H1 (cell line): ENCODE measurements around the gene RPA3. TPM values are rescaled to one million over a fixed set of nuclear protein-coding genes. Genes with fewer than 3 reads are reported as not detected.

Source experiments
- CTCF ChIA-PET: fragments of 300-600 bp; sonication (Branson Sonifier 250); formaldehyde crosslinking; loops from one replicate; lab custom pipeline; 2021; ENCODE audit not compliant: partially characterized antibody; lab: Charles Lee
- POLR2A ChIA-PET: fragments of 300-600 bp; sonication (Branson Sonifier 250); formaldehyde crosslinking; loops from one replicate; lab custom pipeline; 2021; ENCODE audit warnings: inconsistent platforms; ENCODE audit not compliant: partially characterized antibody; lab: Charles Lee
- DNase-seq, 2 experiments: peaks; one replicate each; pipeline versions ENCODE4 v3.0.0 to v3.0.0-alpha.2; 2010 to 2022; ENCODE audit warnings: low spot score in 2 of 2, low read depth in 1 of 2, mixed read lengths in 1 of 2
- FAIRE-seq: peaks from 2 replicates; lab custom pipeline; 2011; peaks lifted over from hg19 to GRCh38; lab: Jason Lieb, UNC
- H2AFZ ChIP-seq: 2 replicates; pipeline ENCODE4 v1.8.1; 2012; ENCODE audit warnings: low read length, inconsistent platforms
- H2AK5ac ChIP-seq: 2 replicates; pipeline ENCODE4 v1.6.1; 2013; ENCODE audit warnings: low read depth, low read length
- H2BK120ac ChIP-seq: replicated peaks from 2 replicates; pipeline ENCODE3; 2013; ENCODE audit warnings: low read depth, low read length, inconsistent platforms
- H2BK12ac ChIP-seq: 2 replicates; pipeline ENCODE4 v1.6.1; 2013; ENCODE audit warnings: low read depth, low read length
- H2BK15ac ChIP-seq: 2 replicates; pipeline ENCODE4 v1.6.1; 2013; ENCODE audit warnings: low read length
- H2BK20ac ChIP-seq: 2 replicates; pipeline ENCODE4 v1.6.1; 2013; ENCODE audit warnings: low read length
- H2BK5ac ChIP-seq: 2 replicates; pipeline ENCODE4 v1.6.1; 2013; ENCODE audit warnings: low read depth, low read length
- H3K14ac ChIP-seq: 2 replicates; pipeline ENCODE4 v1.6.1; 2013; ENCODE audit warnings: inconsistent platforms; ENCODE audit not compliant: insufficient read length
- H3K18ac ChIP-seq: 2 replicates; pipeline ENCODE4 v1.6.1; 2013; ENCODE audit warnings: low read length; ENCODE audit errors: extremely low read depth
- H3K23ac ChIP-seq: 2 replicates; pipeline ENCODE4 v1.6.1; 2013; ENCODE audit warnings: inconsistent platforms; ENCODE audit not compliant: insufficient read length
- H3K23me2 ChIP-seq: 2 replicates; pipeline ENCODE4 v1.6.1; 2013; ENCODE audit warnings: low read depth, low read length
- H3K27ac ChIP-seq: 2 replicates; pipeline ENCODE4 v1.6.1; 2011; ENCODE audit warnings: low read depth, low read length, inconsistent platforms
- H3K27me3 ChIP-seq, 4 experiments: replicated peaks in 1 of 4; 1 replicate in 1 of 4; 2 replicates in 3 of 4; pipeline versions ENCODE4 v1.6.1 to v1.8.1; 2011 to 2013; ENCODE audit warnings: low read length in 3 of 4, mild to moderate bottlenecking in 3 of 4, inconsistent platforms in 2 of 4, mixed read lengths in 2 of 4, moderate library complexity in 1 of 4; ENCODE audit not compliant: control insufficient read depth in 3 of 4, insufficient read depth in 3 of 4; ENCODE audit errors: extremely low read depth in 1 of 4
- H3K36me3 ChIP-seq, 4 experiments: 2 replicates each; pipeline versions ENCODE4 v1.6.1 to v1.8.1; 2011 to 2013; ENCODE audit warnings: mild to moderate bottlenecking in 4 of 4, low read length in 3 of 4, moderate library complexity in 2 of 4, control low read depth in 1 of 4, inconsistent platforms in 1 of 4; ENCODE audit not compliant: insufficient read depth in 4 of 4, control insufficient read depth in 2 of 4
- H3K4ac ChIP-seq: replicated peaks from 2 replicates; pipeline ENCODE3; 2013; ENCODE audit warnings: low read length, low read depth, mixed read lengths, inconsistent platforms; ENCODE audit not compliant: insufficient read length
- H3K4me1 ChIP-seq, 4 experiments: replicated peaks in 1 of 4; 1 replicate in 1 of 4; 2 replicates in 3 of 4; pipeline versions ENCODE4 v1.6.1 to v1.8.1; 2011 to 2013; ENCODE audit warnings: low read length in 3 of 4, inconsistent platforms in 2 of 4, mixed read lengths in 1 of 4; ENCODE audit not compliant: insufficient read depth in 4 of 4, control insufficient read depth in 3 of 4
- H3K4me2 ChIP-seq, 2 experiments: 2 replicates each; pipeline versions ENCODE4 v1.6.1 to v1.8.1; 2011 to 2013; ENCODE audit warnings: low read depth in 2 of 2, low read length in 2 of 2, control low read depth in 1 of 2, inconsistent platforms in 1 of 2, mild to moderate bottlenecking in 1 of 2; ENCODE audit not compliant: insufficient read depth in 1 of 2
- H3K4me3 ChIP-seq, 4 experiments: fragments of 200-600, 300-600 bp in 1 of 4; sonication (generic), shearing (Covaris generic), sonication (Bioruptor Twin) in 1 of 4; 2 replicates each; pipeline versions ENCODE4 v1.5.1 to v1.8.1; 2011 to 2016; ENCODE audit warnings: low read length in 4 of 4, low read depth in 3 of 4, control low read depth in 2 of 4, inconsistent platforms in 2 of 4, mild to moderate bottlenecking in 2 of 4, mixed read lengths in 1 of 4, moderate library complexity in 1 of 4; ENCODE audit not compliant: insufficient read depth in 2 of 4; ENCODE audit errors: extremely low read depth in 1 of 4
- H3K56ac ChIP-seq: replicated peaks from 2 replicates; pipeline ENCODE3; 2013; ENCODE audit warnings: low read depth, mild to moderate bottlenecking, mixed read lengths, low read length, inconsistent platforms; ENCODE audit not compliant: insufficient read length
- H3K79me1 ChIP-seq: 2 replicates; pipeline ENCODE4 v1.6.1; 2013; ENCODE audit warnings: low read depth, low read length, control low read depth
- H3K79me2 ChIP-seq, 2 experiments: 2 replicates each; pipeline versions ENCODE4 v1.6.1 to v1.8.1; 2012 to 2013; ENCODE audit warnings: low read length in 2 of 2, mild to moderate bottlenecking in 2 of 2, inconsistent platforms in 1 of 2; ENCODE audit not compliant: insufficient read depth in 2 of 2, control insufficient read depth in 1 of 2
- H3K9ac ChIP-seq, 4 experiments: replicated peaks in 1 of 4; 1 replicate in 1 of 4; 2 replicates in 3 of 4; pipeline versions ENCODE4 v1.6.1 to v1.8.1; 2011 to 2013; ENCODE audit warnings: low read depth in 3 of 4, low read length in 3 of 4, control low read depth in 2 of 4, mild to moderate bottlenecking in 2 of 4, moderate library complexity in 2 of 4, inconsistent platforms in 1 of 4; ENCODE audit errors: extremely low read depth in 1 of 4
- H3K9me3 ChIP-seq, 2 experiments: 2 replicates each; pipeline versions ENCODE4 v1.6.1 to v1.8.1; 2012 to 2013; ENCODE audit warnings: mild to moderate bottlenecking in 2 of 2, moderate library complexity in 2 of 2, control low read depth in 1 of 2, inconsistent platforms in 1 of 2, low read depth in 1 of 2, low read length in 1 of 2, mixed read lengths in 1 of 2; ENCODE audit not compliant: insufficient read depth in 2 of 2
- H4K20me1 ChIP-seq, 2 experiments: replicated peaks in 1 of 2; 2 replicates each; pipeline versions ENCODE3 to v1.8.1; 2011 to 2013; ENCODE audit warnings: inconsistent platforms in 2 of 2, low read length in 2 of 2, mild to moderate bottlenecking in 1 of 2; ENCODE audit not compliant: insufficient read depth in 2 of 2, control insufficient read depth in 1 of 2
- H4K5ac ChIP-seq: 2 replicates; pipeline ENCODE4 v1.6.1; 2013; ENCODE audit warnings: low read length, low read depth, mixed read lengths, inconsistent platforms; ENCODE audit not compliant: insufficient read length
- H4K8ac ChIP-seq: 2 replicates; pipeline ENCODE4 v1.8.0; 2013; ENCODE audit warnings: mild to moderate bottlenecking, moderate library complexity, low read length, inconsistent platforms; ENCODE audit not compliant: insufficient read depth; ENCODE audit errors: extremely low read depth
- H4K91ac ChIP-seq: replicated peaks from 2 replicates; pipeline ENCODE3; 2013; ENCODE audit warnings: low read length, mixed read lengths, inconsistent platforms; ENCODE audit not compliant: insufficient read length
- CHD1 ChIP-seq: IDR thresholded peaks from 2 replicates; pipeline ENCODE4 v1.6.1; 2012; ENCODE audit warnings: low read depth, low read length, improper control_type of control experiment
- CTBP2 ChIP-seq: IDR thresholded peaks from 2 replicates; pipeline ENCODE4 v1.7.0; 2011; ENCODE audit warnings: borderline replicate concordance, mild to moderate bottlenecking, moderate library complexity, mixed read lengths, low read length; ENCODE audit not compliant: insufficient read depth, insufficient read length
- GABPA ChIP-seq: IDR thresholded peaks from 2 replicates; pipeline ENCODE4 v1.6.1; 2011; ENCODE audit warnings: mild to moderate bottlenecking, low read length, moderate library complexity, borderline replicate concordance; ENCODE audit not compliant: insufficient read depth
- JUN ChIP-seq: IDR thresholded peaks from 2 replicates; pipeline ENCODE4 v1.6.1; 2011; ENCODE audit warnings: low read depth, mild to moderate bottlenecking, improper control_type of control experiment, low read length
- NRF1 ChIP-seq: IDR thresholded peaks from 2 replicates; pipeline ENCODE4 v1.6.1; 2011; ENCODE audit warnings: mild to moderate bottlenecking, low read depth, low read length, improper control_type of control experiment
- SP1 ChIP-seq: IDR thresholded peaks from 2 replicates; pipeline ENCODE4 v1.6.1; 2011; ENCODE audit warnings: low read depth, low read length
- SP2 ChIP-seq: IDR thresholded peaks from 2 replicates; pipeline ENCODE4 v1.6.1; 2012; ENCODE audit warnings: mild to moderate bottlenecking, low read length, inconsistent platforms
- TAF7 ChIP-seq: optimal IDR thresholded peaks from 2 replicates; pipeline ENCODE3; 2011; ENCODE audit warnings: low read depth, mild to moderate bottlenecking, inconsistent platforms, low read length, moderate library complexity, borderline replicate concordance
- WGBS, 2 experiments: shearing (Covaris generic) in 1 of 2; methylation state at CpG; one replicate each; pipeline versions ENCODE4 v1.1.6 to v1.1.7; 2013 to 2015; ENCODE audit warnings: low lambda C conversion rate in 2 of 2, mixed read lengths in 2 of 2, inconsistent platforms in 1 of 2, low coverage in 1 of 2, missing lambda C conversion rate in 1 of 2; ENCODE audit not compliant: insufficient replicate concordance in 2 of 2, insufficient coverage in 1 of 2, insufficient read length in 1 of 2; ENCODE audit errors: extremely low coverage in 1 of 2, missing lambda C conversion rate in 1 of 2; 5-methylcytosine and 5-hydroxymethylcytosine counted together
- polyA plus RNA-seq, 7 experiments: library from polyadenylated mRNA; depleted of rRNA in 3 of 7; stranded (reverse) in 5 of 7; unstranded in 2 of 7; fragments of >200 nt in 5 of 7; fragments of 200-250 nt in 2 of 7; gene quantifications; 1 replicate in 5 of 7; 2 replicates in 1 of 7; 4 replicates in 1 of 7; pipeline versions ENCODE4 v1.2.1 to v1.2.3, GENCODE V29; 2011 to 2013; ENCODE audit warnings: missing spikeins in 2 of 7, mixed read lengths in 2 of 7
- total RNA-seq: library from RNA; stranded (reverse); fragmentation: NEBNext Ultra II Directional; extraction: Animal tissue kit (Norgen Biotek cat#: 25700); gene quantifications from 2 replicates; pipeline ENCODE4 v1.2.1, GENCODE V29; 2021

Gene RPA3
- total and polyA plus RNA-seq, 2 of the 8 experiments (the other 6 are each of a cell fraction or from before 2014, with no cell fraction given): 60.2 to 105 TPM

- no peak overlapping the region for H2BK12ac ChIP-seq
- no peak overlapping the region for H2BK120ac ChIP-seq
- no peaks in the 10 kb centered on the region for H3K79me1 ChIP-seq
- no peaks in the 10 kb centered on the region for H3K79me2 ChIP-seq
- no peak overlapping the region for H3K4me2 ChIP-seq
- H3K36me3 ChIP-seq: no peaks in the 10 kb centered on the region
- 85% methylated on average over 2 of the region's 2 CpGs; no CpG with 5 or more reads in 1 of the 2 experiments for WGBS, 2 experiments
- no peak overlapping the region for H2AK5ac ChIP-seq
- no peak overlapping the region for H3K23ac ChIP-seq
- H2BK5ac ChIP-seq: no peak overlapping the region
- no peak overlapping the region for H4K91ac ChIP-seq
- no peak overlapping the region for H4K5ac ChIP-seq
- no peaks in the 10 kb centered on the region for H3K23me2 ChIP-seq
- H3K4ac ChIP-seq: no peak overlapping the region
- no peaks in the 10 kb centered on the region for H3K9me3 ChIP-seq
- H2AFZ ChIP-seq: no peak overlapping the region
- H3K14ac ChIP-seq: no peak overlapping the region
- H3K27me3 ChIP-seq: no peaks in the 10 kb centered on the region
- no peak overlapping the region for H3K27ac ChIP-seq
- H3K4me1 ChIP-seq: peaks cover 0 to 3% (median 0%) of the 10 kb centered on the region in 4 experiments; a peak in 1 of 7 replicates
- no peak overlapping the region for H4K8ac ChIP-seq
- no peak overlapping the region for H3K56ac ChIP-seq
- no peak for TF ChIP-seq NRF1
- TF ChIP-seq CTBP2: no peak
- no peak for TF ChIP-seq CHD1
- TF ChIP-seq JUN: no peak
- TF ChIP-seq SP2: no peak
- no peak for TF ChIP-seq GABPA
- no peak for TF ChIP-seq SP1
- no peak for TF ChIP-seq TAF7
- no peak overlapping the region for H2BK20ac ChIP-seq
- FAIRE-seq: no peak
- no peak overlapping the region for H2BK15ac ChIP-seq
- DNase-seq: no peak
- no peaks in the 10 kb centered on the region for H4K20me1 ChIP-seq
- no peak overlapping the region for H3K18ac ChIP-seq
- H3K9ac ChIP-seq: no peak overlapping the region
- ChIA-PET CTCF (interaction anchor here (0.8 kb wide), 1 partner anchor 504 kb away, joined by 4 read pairs; no protein-coding TSS in a partner anchor), POLR2A (interaction anchor here (0.6 kb wide), 1 partner anchor 11 kb away, joined by 3 read pairs; no protein-coding TSS in a partner anchor)
- H3K4me3 ChIP-seq: no peak overlapping the region
These were observed 31.4 kb downstream of the RPA3 start for GRCh38 chr7:7686811-7687508.
